Activated naive CD4-positive, alpha-beta T cell treated with anti-CD3 and anti-CD28 coated beads, Interleukin-2, amount 10 ng/mL, durations not matched to agents 7 days and 5 days (primary cell): ENCODE data around the gene ATXN7L3B.

Experiments
- CTCF ChIA-PET: fragments of 350-600 bp; sonication (Branson Sonifier 250); formaldehyde crosslinking; loops from one replicate; lab custom pipeline; 2021; ENCODE audit warnings: antibody characterized with exemption; lab: Charles Lee
- DNase-seq: peaks from one replicate; pipeline ENCODE4 v3.0.0-alpha.2; 2020
- H3K27ac Mint-ChIP-seq: one replicate; pipeline ENCODE4 v1.8.0; 2021; ENCODE audit warnings: mild to moderate bottlenecking, moderate library complexity, mixed read lengths
- H3K27me3 Mint-ChIP-seq: one replicate; pipeline ENCODE4 v1.8.0; 2021; ENCODE audit warnings: mild to moderate bottlenecking, mixed read lengths
- H3K36me3 Mint-ChIP-seq: one replicate; pipeline ENCODE4 v1.8.0; 2021; ENCODE audit warnings: mixed read lengths
- H3K4me1 Mint-ChIP-seq: one replicate; pipeline ENCODE4 v1.8.0; 2021; ENCODE audit warnings: mixed read lengths
- H3K4me3 Mint-ChIP-seq: one replicate; pipeline ENCODE4 v1.8.0; 2021; ENCODE audit warnings: mild to moderate bottlenecking, moderate library complexity, mixed read lengths
- H3K9me3 Mint-ChIP-seq: one replicate; pipeline ENCODE4 v1.8.0; 2021; ENCODE audit warnings: mixed read lengths

The ATXN7L3B gene

GRCh38 chr12:74584483-74585062 is 46.9 kb downstream of the ATXN7L3B start:
- CTCF ChIA-PET = no interaction called here
- Mint-ChIP-seq H3K9me3 (no peaks in the 10 kb centered on the region), H3K36me3 (no peaks in the 10 kb centered on the region), H3K27me3 (no peaks in the 10 kb centered on the region), H3K4me1 (no peaks in the 10 kb centered on the region), H3K27ac (no peak overlapping the region), H3K4me3 (no peak overlapping the region)
- no peak for DNase-seq

GRCh38 chr12:74586251-74586650 is 48.6 kb downstream of the ATXN7L3B start:
- CTCF ChIA-PET = no interaction called here
- DNase-seq = no peak
- H3K27me3 Mint-ChIP-seq = no peaks in the 10 kb centered on the region
- H3K4me1 Mint-ChIP-seq = no peaks in the 10 kb centered on the region
- no peak overlapping the region for H3K27ac Mint-ChIP-seq
- H3K36me3 Mint-ChIP-seq = no peaks in the 10 kb centered on the region
- H3K4me3 Mint-ChIP-seq = no peak overlapping the region
- no peaks in the 10 kb centered on the region for H3K9me3 Mint-ChIP-seq
